HepG2 (cell line): Measurements from ENCODE around the gene SNCAIP. TPM values are rescaled to one million over a fixed set of nuclear protein-coding genes. Genes with fewer than 3 reads are reported as not detected.

Experiments
- BHLHE40 ChIP-seq: IDR thresholded peaks from 2 replicates; pipeline ENCODE4 v1.6.1; 2011; ENCODE audit warnings: low read length, improper control_type of control experiment
- KLF16 ChIP-seq, 2 experiments: sonication (generic) in 1 of 2; formaldehyde crosslinking in 1 of 2; IDR thresholded peaks; 2 replicates each; pipeline versions ENCODE4 v1.6.1 to v1.8.0; 2016 to 2023; ENCODE audit warnings: missing genetic modification reagents in 2 of 2, missing compliant biosample characterization in 1 of 2
- NFYC ChIP-seq: IDR thresholded peaks from 2 replicates; pipeline ENCODE4 v1.6.1; 2016; ENCODE audit warnings: missing genetic modification reagents, missing compliant biosample characterization
- SAFB2 ChIP-seq: sonication (generic); formaldehyde crosslinking; IDR thresholded peaks from 2 replicates; pipeline ENCODE4 v1.5.1; 2020; ENCODE audit warnings: missing genetic modification reagents, low read depth, mild to moderate bottlenecking, borderline replicate concordance
- TFE3 ChIP-seq: IDR thresholded peaks from 2 replicates; pipeline ENCODE4 v1.6.1; 2016
- ZNF142 ChIP-seq: sonication (generic); formaldehyde crosslinking; IDR thresholded peaks from 2 replicates; pipeline ENCODE4 v1.4.0; 2020; ENCODE audit warnings: missing genetic modification reagents
- ZNF629 ChIP-seq: sonication (generic); formaldehyde crosslinking; conservative IDR thresholded peaks from 2 replicates; pipeline ENCODE4 v1.5.0; 2020; ENCODE audit warnings: missing genetic modification reagents
- polyA plus RNA-seq, 8 experiments: library from polyadenylated mRNA; depleted of rRNA in 3 of 8; stranded (reverse) in 7 of 8; unstranded in 1 of 8; fragments of >200 nt; fragmentation: Illumina TruSeq in 4 of 8; extraction: Trizol in 4 of 8; gene quantifications; 2 replicates each; pipeline versions ENCODE4 v1.2.1 to v1.2.3, GENCODE V29; 2011 to 2016; ENCODE audit warnings: low read depth in 4 of 8, missing spikeins in 1 of 8, mixed read lengths in 1 of 8; ENCODE audit not compliant: insufficient read depth in 1 of 8
- total RNA-seq, 5 experiments: library from RNA; depleted of rRNA; stranded (reverse); fragments of >200 nt; fragmentation: Illumina TruSeq; extraction: Trizol; gene quantifications; 2 replicates each; pipeline ENCODE4 v1.2.3, GENCODE V29; 2016; ENCODE audit warnings: low read depth in 1 of 5

The SNCAIP gene
- total and polyA plus RNA-seq, 2 of the 13 experiments (the other 11 are each of a cell fraction or from before 2014, with no cell fraction given), result not detected

GRCh38 chr5:122404653-122405362 is 92.8 kb downstream of the SNCAIP start (continued):
- TF ChIP-seq TFE3 (CRISPR knock-in tag) (no peak), SAFB2 (CRISPR knock-in tag) (no peak), NFYC (CRISPR knock-in tag) (no peak), ZNF629 (no peak), ZNF142 (no peak), KLF16 (CRISPR knock-in tag; IDR thresholded peaks at IDR 0.05) (no peak), BHLHE40 (no peak)
